GM18517 (cell line): Measurements from ENCODE around the gene LTBP1.

Experiments
- ATAC-seq: cut with Tn5 transposase; IDR thresholded peaks from one replicate; pipeline ENCODE4 v1.9.1; 2021; ENCODE audit warnings: mild to moderate bottlenecking, moderate library complexity; ENCODE audit not compliant: unreplicated experiment

LTBP1 gene

GRCh38 chr2:33072614-33073013 is 125.9 kb downstream of the LTBP1 start:
- ATAC-seq = no peak

GRCh38 chr2:33073018-33073417 is 126.3 kb downstream of the LTBP1 start:
- ATAC-seq = no peak

GRCh38 chr2:33074197-33074596 is 127.4 kb downstream of the LTBP1 start:
- ATAC-seq = no peak

- ATAC-seq = no peak
Observed at GRCh38 chr2:33077311-33077710, 130.6 kb downstream of the LTBP1 start.

GRCh38 chr2:33077844-33078243 is 131.1 kb downstream of the LTBP1 start:
- no peak for ATAC-seq

GRCh38 chr2:33081691-33082090 is 134.9 kb downstream of the LTBP1 start:
- ATAC-seq = no peak

- ATAC-seq = no peak
Observed at GRCh38 chr2:33083699-33084387, 137.1 kb downstream of the LTBP1 start.

GRCh38 chr2:33084433-33084832 is 137.7 kb downstream of the LTBP1 start:
- no peak for ATAC-seq

- no peak for ATAC-seq
Observed at GRCh38 chr2:33085646-33086045, 138.9 kb downstream of the LTBP1 start.

- ATAC-seq = no peak
Observed at GRCh38 chr2:33086400-33087015, 139.8 kb downstream of the LTBP1 start.

GRCh38 chr2:33090553-33091134 is 143.9 kb downstream of the LTBP1 start:
- no peak for ATAC-seq

- no peak for ATAC-seq
Observed at GRCh38 chr2:33091541-33092123, 144.9 kb downstream of the LTBP1 start.

- ATAC-seq = no peak
Observed at GRCh38 chr2:33093283-33093993, 146.7 kb downstream of the LTBP1 start.

GRCh38 chr2:33094303-33094702 is 147.6 kb downstream of the LTBP1 start:
- no peak for ATAC-seq

GRCh38 chr2:33099989-33100388 is 153.2 kb downstream of the LTBP1 start:
- no peak for ATAC-seq

- no peak for ATAC-seq
Observed at GRCh38 chr2:33100921-33101320, 154.2 kb downstream of the LTBP1 start.

- no peak for ATAC-seq
Observed at GRCh38 chr2:33104052-33104623, 157.4 kb downstream of the LTBP1 start.

- no peak for ATAC-seq
Observed at GRCh38 chr2:33104726-33105125, 158.0 kb downstream of the LTBP1 start.

- no peak for ATAC-seq
Observed at GRCh38 chr2:33106115-33106514, 159.4 kb downstream of the LTBP1 start.

GRCh38 chr2:33107690-33108482 is 161.1 kb downstream of the LTBP1 start:
- ATAC-seq = no peak
